MCF 10A (cell line): Measurements from ENCODE around the gene SDHB. TPM values are rescaled to one million over a fixed set of nuclear protein-coding genes. Genes with fewer than 3 reads are reported as not detected.

ENCODE experiments used
- BruUV-seq: library from RNA; stranded (reverse); fragments of 400-500 nt; replicated peaks from 2 replicates; lab custom pipeline; 2021; lab: Mats Ljungman, UMichigan
- CTCF ChIA-PET: fragments of 300-600 bp; sonication (Branson Sonifier 250); formaldehyde crosslinking; extraction: SDS; loops from one replicate; lab custom pipeline; 2021; ENCODE audit warnings: antibody characterized with exemption, inconsistent platforms; lab: Yijun Ruan, JAX
- POLR2A ChIA-PET: fragments of 300-600, 350-650 bp; sonication (Branson Sonifier 250); formaldehyde crosslinking; extraction: SDS; loops from one replicate; lab custom pipeline; 2020; ENCODE audit warnings: antibody characterized with exemption, inconsistent platforms; lab: Yijun Ruan, JAX
- DNase-seq: peaks from one replicate; pipeline ENCODE4 v3.0.0-alpha.2; 2018; ENCODE audit not compliant: unreplicated experiment
- H3K27ac Mint-ChIP-seq: one replicate; pipeline ENCODE4 v1.8.0; 2022; ENCODE audit warnings: mild to moderate bottlenecking, low read depth, mixed read lengths; ENCODE audit not compliant: unreplicated experiment
- H3K27me3 Mint-ChIP-seq: one replicate; pipeline ENCODE4 v1.8.0; 2022; ENCODE audit warnings: mixed read lengths; ENCODE audit not compliant: insufficient read depth, unreplicated experiment
- H3K36me3 Mint-ChIP-seq: one replicate; pipeline ENCODE4 v1.8.0; 2022; ENCODE audit warnings: mild to moderate bottlenecking, moderate library complexity, mixed read lengths; ENCODE audit not compliant: insufficient read depth, unreplicated experiment
- H3K4me1 Mint-ChIP-seq: one replicate; pipeline ENCODE4 v1.8.0; 2022; ENCODE audit warnings: mixed read lengths; ENCODE audit not compliant: insufficient read depth, unreplicated experiment
- H3K4me3 Mint-ChIP-seq: one replicate; pipeline ENCODE4 v1.8.0; 2022; ENCODE audit warnings: mild to moderate bottlenecking, moderate library complexity, mixed read lengths; ENCODE audit not compliant: unreplicated experiment
- H3K9me3 Mint-ChIP-seq: one replicate; pipeline ENCODE4 v1.8.0; 2022; ENCODE audit warnings: mixed read lengths; ENCODE audit not compliant: unreplicated experiment
- CTCF ChIP-seq: fragments of 200-600 bp; IDR thresholded peaks from one replicate; pipeline ENCODE4 v1.8.0; 2022; ENCODE audit warnings: antibody characterized with exemption, mild to moderate bottlenecking; ENCODE audit not compliant: unreplicated experiment
- intact Hi-C: fragments of 100-400 bp; cut with micrococcal nuclease; formaldehyde crosslinking; loops from 2 replicates; pipeline ENCODE4 v1.14.1; 2022
- total RNA-seq: library from RNA; stranded (reverse); gene quantifications from 2 replicates; pipeline ENCODE4 v1.2.3, GENCODE V29; 2022

SDHB gene
- total RNA-seq, 1 experiment from 2014 or later: 166 TPM

- ChIA-PET CTCF (interaction anchor here (0.5 to 1.5 kb wide), 6 partner anchors 69 to 349 kb away, joined by 3 to 6 read pairs (median 4); no protein-coding TSS in a partner anchor), POLR2A (interaction anchor here (1.2 to 1.4 kb wide), 2 partner anchors 105 to 189 kb away, joined by 3 read pairs; no protein-coding TSS in a partner anchor)
- Mint-ChIP-seq H3K4me1 (no peaks in the 10 kb centered on the region), H3K27me3 (no peaks in the 10 kb centered on the region), H3K4me3 (no peak overlapping the region), H3K9me3 (no peaks in the 10 kb centered on the region), H3K36me3 (no peaks in the 10 kb centered on the region), H3K27ac (no peak overlapping the region)
- no TSS peak for BruUV-seq
- TF ChIP-seq CTCF: no peak
- intact Hi-C loops: no loop called here
- no peak for DNase-seq
Observed at GRCh38 chr1:17056551-17056950, 2.7 kb upstream of the SDHB start.

- CTCF ChIA-PET: interaction anchor here (1.0 to 1.4 kb wide), 3 partner anchors 104 to 346 kb away, joined by 3 to 6 read pairs (median 5); no protein-coding TSS in a partner anchor
Observed at GRCh38 chr1:17055801-17056200, 2.0 kb upstream of the SDHB start.

GRCh38 chr1:17053086-17053684, 647 bp downstream of the SDHB start:
- no peak for TF ChIP-seq CTCF
- Mint-ChIP-seq H3K27me3 (no peaks in the 10 kb centered on the region), H3K9me3 (no peaks in the 10 kb centered on the region), H3K36me3 (peaks cover 29% of the 10 kb centered on the region), H3K4me1 (peaks cover 6% of the 10 kb centered on the region), H3K4me3 (peak overlapping the region; percentile 89), H3K27ac (peak overlapping the region; percentile 89)
- ChIA-PET POLR2A (interaction anchor here (0.7 to 1.3 kb wide), 4 partner anchors 43 to 435 kb away, joined by 3 to 5 read pairs (median 4); no protein-coding TSS in a partner anchor), CTCF (no interaction called here)
- intact Hi-C loops: no loop called here
- BruUV-seq: TSS peak; percentile 33
- no peak for DNase-seq

More at GRCh38 chr1:17055801-17056200, 2.0 kb upstream of the SDHB start:
- intact Hi-C loops: no loop called here
- Mint-ChIP-seq H3K4me3 (no peak overlapping the region), H3K36me3 (peaks cover 6% of the 10 kb centered on the region), H3K4me1 (peaks cover 6% of the 10 kb centered on the region), H3K27me3 (no peaks in the 10 kb centered on the region), H3K27ac (no peak overlapping the region), H3K9me3 (no peaks in the 10 kb centered on the region)
- no TSS peak for BruUV-seq
- POLR2A ChIA-PET: interaction anchor here (0.5 to 1.3 kb wide), 4 partner anchors 149 to 442 kb away, joined by 3 to 4 read pairs (median 4); partner anchors contain the start of gene NBPF1
- DNase-seq: no peak
- no peak for TF ChIP-seq CTCF

GRCh38 chr1:17052641-17053040, 1.2 kb downstream of the SDHB start:
- intact Hi-C loops: no loop called here
- BruUV-seq: no TSS peak
- DNase-seq: no peak
- H3K36me3 Mint-ChIP-seq: peaks cover 35% of the 10 kb centered on the region
- H3K27ac Mint-ChIP-seq: peak overlapping the region; percentile 89
- CTCF ChIA-PET: interaction anchor here (0.6 kb wide), 1 partner anchor 9 kb away, joined by 3 read pairs; no protein-coding TSS in a partner anchor
- POLR2A ChIA-PET: interaction anchor here (0.9 to 1.3 kb wide), 4 partner anchors 42 to 146 kb away, joined by 4 to 6 read pairs (median 4); no protein-coding TSS in a partner anchor
- no peaks in the 10 kb centered on the region for H3K27me3 Mint-ChIP-seq
- peak overlapping the region; percentile 89 for H3K4me3 Mint-ChIP-seq
- peaks cover 6% of the 10 kb centered on the region for H3K4me1 Mint-ChIP-seq
- H3K9me3 Mint-ChIP-seq: no peaks in the 10 kb centered on the region
- no peak for TF ChIP-seq CTCF
